GM12892 (cell line): Measurements from ENCODE around the gene NNMT.

Source experiments
- POLR2A ChIP-seq: IDR thresholded peaks from 2 replicates; pipeline ENCODE4 v1.6.1; 2011; ENCODE audit warnings: low read depth, low read length, control low read depth
- POLR2AphosphoS5 ChIP-seq: IDR thresholded peaks from 2 replicates; pipeline ENCODE4 v1.6.1; 2011; ENCODE audit warnings: low read depth, low read length, control low read depth
- TAF1 ChIP-seq: IDR thresholded peaks from 2 replicates; pipeline ENCODE4 v1.6.1; 2011; ENCODE audit warnings: low read depth, mild to moderate bottlenecking, control low read depth, low read length, borderline replicate concordance

- TF ChIP-seq POLR2A (no peak), POLR2AphosphoS5 (no peak), TAF1 (no peak)
These were observed 21.0 kb downstream of the NNMT start for GRCh38 chr11:114316980-114317786.
